Right atrium auricular region (tissue), 2 donors: Measurements from ENCODE around the gene BBS9. TPM values are rescaled to one million over a fixed set of nuclear protein-coding genes. Genes with fewer than 3 reads are reported as not detected.

Experiments
- DNase-seq: peaks from one replicate; pipeline ENCODE4 v3.0.0-alpha.2; 2019; ENCODE audit warnings: low spot score
- H3K27ac ChIP-seq, 2 donors: fragments of 200-600 bp; sonication (generic); 1 replicate in 1 of 2; 2 replicates in 1 of 2; pipeline ENCODE4 v1.5.1; 2016 to 2019
- H3K27me3 ChIP-seq, 2 donors: fragments of 200-600 bp; sonication (generic); one replicate each; pipeline versions ENCODE4 v1.5.1 to v1.6.0; 2017 to 2019
- H3K36me3 ChIP-seq: fragments of 200-600 bp; sonication (generic); one replicate; pipeline ENCODE4 v1.5.1; 2016
- H3K4me1 ChIP-seq, 2 donors: fragments of 200-600 bp; sonication (generic); one replicate each; pipeline versions ENCODE4 v1.5.1 to v1.6.0; 2017 to 2019
- H3K4me3 ChIP-seq, 2 donors: fragments of 200-600 bp; sonication (generic); 1 replicate in 1 of 2; 2 replicates in 1 of 2; pipeline ENCODE4 v1.5.1; 2017 to 2019; ENCODE audit warnings: mild to moderate bottlenecking in 1 of 2, moderate library complexity in 1 of 2
- H3K9me3 ChIP-seq, 2 donors: fragments of 200-600 bp; sonication (generic); one replicate each; pipeline ENCODE4 v1.5.1; 2019
- CTCF ChIP-seq, 2 donors: fragments of 200-600 bp; sonication (generic); IDR thresholded peaks; one replicate each; pipeline ENCODE4 v1.5.1; 2019; ENCODE audit warnings: antibody characterized with exemption in 2 of 2
- total RNA-seq, 2 donors: library from RNA; depleted of rRNA; stranded (reverse); fragments of >200 nt; gene quantifications; one replicate each; pipeline ENCODE4 v1.1.0, GENCODE V29; 2016

The BBS9 gene
- total RNA-seq, 2 donors from 2014 or later = 13.3 to 13.8 TPM

GRCh38 chr7:33101906-33102305 is 27.5 kb upstream of the BBS9 start:
- Histone ChIP-seq H3K27me3 (no peaks in the 10 kb centered on the region), H3K4me3 (no peak overlapping the region), H3K9me3 (no peaks in the 10 kb centered on the region), H3K36me3 (peaks cover 30% of the 10 kb centered on the region), H3K4me1 (peaks cover 0 to 15% of the 10 kb centered on the region in 2 donors), H3K27ac (no peak overlapping the region)
- DNase-seq = no peak
- TF ChIP-seq CTCF (IDR thresholded peaks at IDR 0.05) = no peak

GRCh38 chr7:33107136-33108066 is 22.0 kb upstream of the BBS9 start:
- no peaks in the 10 kb centered on the region for H3K27me3 ChIP-seq
- DNase-seq = no peak
- no peaks in the 10 kb centered on the region for H3K9me3 ChIP-seq
- peak in 1 of 2 donors; percentile 58 for TF ChIP-seq CTCF (IDR thresholded peaks at IDR 0.05)
- peak overlapping the region; percentile 94 to 96 for H3K4me3 ChIP-seq
- peaks cover 10% of the 10 kb centered on the region for H3K36me3 ChIP-seq
- H3K27ac ChIP-seq = no peak overlapping the region
- H3K4me1 ChIP-seq = peaks cover 0 to 37% of the 10 kb centered on the region in 2 donors

GRCh38 chr7:33108554-33109004 is 20.8 kb upstream of the BBS9 start:
- Histone ChIP-seq H3K27me3 (no peaks in the 10 kb centered on the region), H3K4me3 (peak overlapping the region; percentile 94 to 96), H3K4me1 (peaks cover 0 to 37% of the 10 kb centered on the region in 2 donors), H3K36me3 (no peaks in the 10 kb centered on the region), H3K27ac (peak overlapping the region; percentile 82 to 85), H3K9me3 (no peaks in the 10 kb centered on the region)
- DNase-seq = no peak
- TF ChIP-seq CTCF (IDR thresholded peaks at IDR 0.05) = no peak

- Histone ChIP-seq H3K4me3 (peak within 1 kb of the TSS; percentile 94 to 96), H3K4me1 (peaks cover 0 to 37% of the 10 kb centered on the region in 2 donors), H3K27me3 (no peaks in the 10 kb centered on the region)
Measured at GRCh38 chr7:33109005-33109757, 20.2 kb upstream of the BBS9 start, which contains the start of gene RP9. RP9 (minus strand) TSS chr7:33109404; CDS start chr7:33109372, 32 bp downstream.

More at GRCh38 chr7:33109005-33109757, 20.2 kb upstream of the BBS9 start, which contains the start of gene RP9:
- H3K36me3 ChIP-seq = no peaks in the 10 kb centered on the region
- no peaks in the 10 kb centered on the region for H3K9me3 ChIP-seq
- H3K27ac ChIP-seq = peak within 1 kb of the TSS; percentile 82 to 85
- DNase-seq = no peak
- TF ChIP-seq CTCF (IDR thresholded peaks at IDR 0.05) = peak; percentile 70
